ENCODE data around the gene CENPK.
A peak's percentile ranks its signal among the peaks of the same experiment; 100 is the strongest.

GRCh38 chr5:65512170-65512937, 50.6 kb downstream of the CENPK start:
- TF ChIP-seq TAF1 (IDR thresholded peaks at IDR 0.05; ENCODE audit: low read depth) (no peak), EP300 (IDR thresholded peaks at IDR 0.05; ENCODE audit: borderline replicate concordance) (peak; percentile 18; the same call in 1 of the 2 replicates), RAD21 (IDR thresholded peaks at IDR 0.05; ENCODE audit: low read depth) (no peak), TEAD4 (IDR thresholded peaks at IDR 0.05) (peak; percentile 18; the same call in 1 of the 2 replicates), REST (IDR thresholded peaks at IDR 0.05; ENCODE audit: low read depth) (no peak), MAX (IDR thresholded peaks at IDR 0.05) (no peak), NFIC (IDR thresholded peaks at IDR 0.05) (no peak), CEBPB (IDR thresholded peaks at IDR 0.05) (no peak), EGR1 (IDR thresholded peaks at IDR 0.05) (no peak), ZBTB7A (IDR thresholded peaks at IDR 0.05; ENCODE audit: low read depth) (no peak), TCF12 (IDR thresholded peaks at IDR 0.05; ENCODE audit: low read depth) (no peak), CREB1 (IDR thresholded peaks at IDR 0.05; ENCODE audit: low read depth) (no peak), FOXM1 (IDR thresholded peaks at IDR 0.05; ENCODE audit: borderline replicate concordance, low read depth) (no peak)

Measured in Ishikawa (cell line).